Lower lobe of right lung (tissue), 2 donors: ENCODE measurements around the gene SHE. TPM values are rescaled to one million over a fixed set of nuclear protein-coding genes. Genes with fewer than 3 reads are reported as not detected.

ENCODE experiments used
- ATAC-seq, 2 donors: fragments of 200-7000 bp; cut with Tn5 transposase; one replicate each; pipeline ENCODE4 v1.9.1; 2020 to 2022; ENCODE audit warnings: mild to moderate bottlenecking in 2 of 2, moderate library complexity in 2 of 2
- DNase-seq: peaks from one replicate; pipeline ENCODE4 v3.0.0-alpha.2; 2020
- H3K27ac ChIP-seq: fragments of 200-600 bp; one replicate; pipeline ENCODE4 v1.8.0; 2022
- H3K27me3 ChIP-seq: fragments of 200-600 bp; one replicate; pipeline ENCODE4 v1.8.0; 2022; ENCODE audit warnings: low read depth
- H3K36me3 ChIP-seq: fragments of 200-600 bp; one replicate; pipeline ENCODE4 v1.8.0; 2022; ENCODE audit warnings: mild to moderate bottlenecking
- H3K4me1 ChIP-seq: fragments of 200-600 bp; one replicate; pipeline ENCODE4 v1.8.0; 2022
- H3K4me3 ChIP-seq: fragments of 200-600 bp; one replicate; pipeline ENCODE4 v1.8.0; 2022; ENCODE audit warnings: mild to moderate bottlenecking
- H3K9me3 ChIP-seq: fragments of 200-600 bp; one replicate; pipeline ENCODE4 v1.8.0; 2022
- intact Hi-C: fragments of 100-400 bp; cut with DNase I; formaldehyde crosslinking; loops from one replicate; pipeline ENCODE4 v1.11.0; 2022
- total RNA-seq: library from RNA; stranded (reverse); fragmentation: NEBNext Ultra II Directional; extraction: Animal tissue kit (Norgen Biotek cat#: 25700); gene quantifications from one replicate; pipeline ENCODE4 v1.2.1, GENCODE V29; 2021
- TF ChIP-seq, protein P1 (sequence below): fragments of 200-600 bp; IDR thresholded peaks from one replicate; pipeline ENCODE4 v1.8.0; 2022; ENCODE audit warnings: antibody characterized with exemption, mild to moderate bottlenecking
- donor health status: DM: no; HTN: yes; CAD: no; lungs with severe emphysema.

SHE gene
- total RNA-seq, 1 donor from 2014 or later: 40.1 TPM

DNA sequence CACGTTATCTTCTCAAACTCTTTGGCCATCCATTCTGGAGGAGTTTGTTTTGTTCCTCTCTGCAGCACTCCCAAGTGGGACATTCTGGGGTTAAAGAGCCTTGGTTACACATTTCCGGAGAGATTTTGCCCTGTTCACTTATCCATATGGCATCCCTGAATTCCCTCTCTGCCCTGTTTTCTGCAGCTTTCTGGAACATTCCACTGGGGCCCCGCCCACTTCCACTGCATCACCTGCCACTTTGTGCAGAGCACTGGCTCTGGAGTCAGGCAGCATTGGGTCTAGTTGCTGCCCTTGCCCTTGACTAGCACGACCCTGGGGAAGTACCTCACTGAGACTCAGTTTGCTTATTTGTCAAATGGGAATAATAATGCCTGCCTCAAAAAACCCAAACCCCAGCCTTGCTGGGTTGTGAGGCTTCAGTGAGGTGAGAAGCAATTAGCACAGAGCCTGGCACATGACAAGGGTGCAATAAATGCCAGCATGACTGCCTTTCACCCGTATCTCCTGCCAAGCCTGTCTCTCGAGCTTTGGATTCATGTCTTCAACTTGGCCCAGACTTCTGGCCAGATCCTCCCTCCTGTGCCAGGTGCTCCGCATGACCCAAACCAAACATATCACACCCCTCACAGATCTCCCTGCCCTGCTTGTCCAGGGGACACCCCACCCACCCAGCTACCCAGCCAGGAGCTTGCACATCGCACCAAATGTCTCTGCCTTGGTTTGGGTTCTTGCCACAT lies 58.8 kb downstream of the SHE start:
- Histone ChIP-seq H3K4me3 (no peak overlapping the region), H3K27me3 (no peaks in the 10 kb centered on the region), H3K9me3 (no peaks in the 10 kb centered on the region), H3K27ac (peak overlapping the region; percentile 9), H3K4me1 (peaks cover 45% of the 10 kb centered on the region), H3K36me3 (peaks cover 64% of the 10 kb centered on the region)
- intact Hi-C loops: no loop called here
- DNase-seq (no peak), ATAC-seq (no peak)
- TF ChIP-seq, protein P1, sequence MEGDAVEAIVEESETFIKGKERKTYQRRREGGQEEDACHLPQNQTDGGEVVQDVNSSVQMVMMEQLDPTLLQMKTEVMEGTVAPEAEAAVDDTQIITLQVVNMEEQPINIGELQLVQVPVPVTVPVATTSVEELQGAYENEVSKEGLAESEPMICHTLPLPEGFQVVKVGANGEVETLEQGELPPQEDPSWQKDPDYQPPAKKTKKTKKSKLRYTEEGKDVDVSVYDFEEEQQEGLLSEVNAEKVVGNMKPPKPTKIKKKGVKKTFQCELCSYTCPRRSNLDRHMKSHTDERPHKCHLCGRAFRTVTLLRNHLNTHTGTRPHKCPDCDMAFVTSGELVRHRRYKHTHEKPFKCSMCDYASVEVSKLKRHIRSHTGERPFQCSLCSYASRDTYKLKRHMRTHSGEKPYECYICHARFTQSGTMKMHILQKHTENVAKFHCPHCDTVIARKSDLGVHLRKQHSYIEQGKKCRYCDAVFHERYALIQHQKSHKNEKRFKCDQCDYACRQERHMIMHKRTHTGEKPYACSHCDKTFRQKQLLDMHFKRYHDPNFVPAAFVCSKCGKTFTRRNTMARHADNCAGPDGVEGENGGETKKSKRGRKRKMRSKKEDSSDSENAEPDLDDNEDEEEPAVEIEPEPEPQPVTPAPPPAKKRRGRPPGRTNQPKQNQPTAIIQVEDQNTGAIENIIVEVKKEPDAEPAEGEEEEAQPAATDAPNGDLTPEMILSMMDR: no peak

DNA sequence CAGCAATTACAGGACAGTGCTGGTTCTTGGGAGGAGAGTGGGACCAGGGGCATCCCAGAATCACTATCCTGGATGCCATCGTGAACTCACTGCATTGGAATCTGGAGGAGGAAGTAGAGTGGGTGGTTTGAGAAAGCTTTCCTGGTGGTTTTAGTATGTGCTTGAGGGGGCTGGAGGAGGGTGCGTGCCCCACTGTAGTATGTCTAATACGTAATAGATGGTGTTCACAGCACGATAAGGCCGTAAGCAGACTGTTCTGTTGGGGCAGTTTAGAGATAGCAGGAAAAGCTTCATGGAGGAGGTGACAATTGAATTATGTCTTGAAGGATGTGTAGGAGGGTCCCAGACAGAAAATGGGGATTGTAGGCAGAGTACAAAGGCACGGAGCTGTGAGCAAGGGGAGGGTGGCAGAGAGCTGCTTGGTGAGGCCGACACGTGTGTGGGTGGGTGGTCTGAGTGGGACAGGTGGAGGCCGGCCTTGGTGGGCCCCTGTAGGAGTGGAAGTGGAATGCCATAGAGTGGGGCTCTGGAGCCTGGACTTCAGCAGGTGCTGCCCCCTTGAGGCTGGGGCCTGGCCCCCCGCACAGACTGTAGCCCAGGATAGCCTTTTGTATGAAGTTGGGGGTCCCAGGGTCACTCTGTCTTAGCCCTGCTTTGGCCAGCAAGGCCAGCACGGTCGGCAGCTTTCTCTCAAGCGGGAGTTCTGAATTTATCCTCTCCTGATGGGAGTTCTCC lies 60.0 kb downstream of the SHE start:
- Histone ChIP-seq H3K4me3 (no peak overlapping the region), H3K27ac (peak overlapping the region; percentile 48), H3K4me1 (peaks cover 38% of the 10 kb centered on the region), H3K9me3 (no peaks in the 10 kb centered on the region), H3K36me3 (peaks cover 67% of the 10 kb centered on the region), H3K27me3 (no peaks in the 10 kb centered on the region)
- DNase-seq (no peak), ATAC-seq (peak; percentile 56 to 74)
- TF ChIP-seq, protein P1: peak; percentile 36
- intact Hi-C loops: no loop called here

DNA sequence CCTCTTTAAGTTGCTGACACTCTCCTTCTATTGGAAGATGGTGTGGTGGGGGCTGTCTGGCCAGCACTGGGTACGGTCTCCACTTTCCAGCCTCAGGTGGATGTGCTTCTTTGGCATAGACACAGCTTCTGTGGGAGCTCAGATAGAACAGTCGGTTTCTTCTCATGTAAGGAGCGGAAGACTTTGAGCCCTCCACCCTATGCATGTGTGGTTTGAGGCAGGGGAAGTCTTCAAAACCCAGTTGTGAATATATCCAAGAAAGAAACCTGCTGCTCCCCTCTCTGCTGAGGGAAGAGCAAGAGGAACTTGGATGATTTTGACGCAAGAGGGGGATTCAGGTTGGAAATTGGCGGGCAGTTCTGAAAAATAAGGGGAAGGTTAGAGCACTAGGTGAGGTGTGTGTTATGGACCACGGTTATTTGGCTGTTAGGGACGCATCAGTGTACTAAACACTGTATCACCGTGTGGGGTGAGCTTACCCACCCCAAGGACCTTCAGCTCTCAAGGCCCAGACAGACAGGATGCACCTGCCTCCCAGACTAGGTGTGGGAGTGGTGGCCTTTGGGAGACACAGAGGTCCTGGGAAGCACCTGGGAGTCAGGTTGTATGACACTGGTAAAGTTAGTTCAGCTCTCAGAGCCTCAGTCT lies 60.8 kb downstream of the SHE start:
- Histone ChIP-seq H3K9me3 (no peaks in the 10 kb centered on the region), H3K27ac (peak overlapping the region; percentile 48), H3K4me1 (peaks cover 38% of the 10 kb centered on the region), H3K27me3 (no peaks in the 10 kb centered on the region), H3K4me3 (no peak overlapping the region), H3K36me3 (peaks cover 67% of the 10 kb centered on the region)
- no peak for ATAC-seq
- intact Hi-C loops: no loop called here
- TF ChIP-seq, protein P1: no peak
- DNase-seq: no peak

DNA sequence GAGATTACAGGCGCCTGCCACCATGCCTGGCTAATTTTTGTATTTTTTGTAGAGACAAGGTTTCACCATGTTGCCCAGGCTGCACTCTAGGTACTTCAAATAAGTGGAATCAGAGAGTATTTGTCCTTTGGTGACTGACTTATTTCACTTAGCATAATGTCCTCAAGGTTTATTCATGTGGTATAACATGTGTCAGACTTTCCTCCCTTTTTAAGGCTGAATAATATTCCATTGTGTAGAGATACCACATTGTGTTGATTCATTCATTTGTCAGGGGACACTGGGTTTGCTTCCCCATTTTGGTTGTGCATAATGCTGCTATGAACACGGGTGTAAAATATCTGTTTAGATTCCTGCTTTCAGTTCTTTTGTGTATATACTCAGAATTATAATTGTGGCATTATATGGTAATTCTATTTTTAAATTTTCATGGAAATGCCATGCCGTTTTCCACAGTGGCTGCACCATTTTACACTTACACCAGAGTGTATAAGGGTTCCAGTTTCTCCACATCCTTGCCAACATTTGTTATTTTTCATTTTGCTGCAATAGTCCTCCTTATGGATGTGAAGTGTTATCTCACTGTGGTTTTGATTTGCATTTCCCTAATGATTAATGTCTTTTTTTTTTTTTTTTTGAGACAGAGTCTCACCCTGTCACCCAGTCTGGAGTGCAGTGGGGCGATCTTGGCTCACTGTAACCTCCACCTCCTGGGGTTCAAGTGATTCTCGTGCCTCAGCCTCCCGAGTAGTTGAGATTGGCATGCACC lies 62.0 kb downstream of the SHE start:
- TF ChIP-seq, protein P1: no peak
- intact Hi-C loops: no loop called here
- peak overlapping the region; percentile 72 for H3K27ac ChIP-seq

DNA sequence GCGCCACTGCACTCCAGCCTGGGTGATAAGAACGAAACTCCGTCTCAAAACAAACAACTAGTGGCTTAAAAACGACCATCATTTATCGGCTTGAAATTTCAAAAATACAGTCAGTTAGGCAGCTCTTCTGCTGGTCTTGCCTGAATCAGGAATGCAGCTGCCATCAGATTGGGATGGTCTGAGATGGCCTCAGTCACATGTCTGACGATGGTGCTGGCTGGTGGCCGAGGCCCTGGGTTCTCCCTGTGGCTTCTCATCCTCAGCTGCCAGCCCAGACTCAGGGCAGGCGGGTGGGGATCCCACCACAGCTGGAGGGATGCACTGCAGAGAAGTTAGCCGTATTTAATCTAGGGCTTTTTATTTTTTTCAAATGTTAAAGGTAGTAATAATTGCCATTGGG lies 65.8 kb downstream of the SHE start:
- peaks cover 64% of the 10 kb centered on the region for H3K36me3 ChIP-seq
- intact Hi-C loops: no loop called here
- H3K27me3 ChIP-seq: no peaks in the 10 kb centered on the region
- no peaks in the 10 kb centered on the region for H3K9me3 ChIP-seq
- TF ChIP-seq, protein P1: no peak
- DNase-seq: no peak
- no peak overlapping the region for H3K4me3 ChIP-seq
- peaks cover 57% of the 10 kb centered on the region for H3K4me1 ChIP-seq
- ATAC-seq: no peak
- H3K27ac ChIP-seq: no peak overlapping the region

More for the DNA sequence above, 62.0 kb downstream of the SHE start:
- H3K4me1 ChIP-seq: peaks cover 40% of the 10 kb centered on the region
- H3K9me3 ChIP-seq: no peaks in the 10 kb centered on the region
- ATAC-seq (peak in 1 of 2 donors; percentile 25), DNase-seq (no peak)
- peaks cover 72% of the 10 kb centered on the region for H3K36me3 ChIP-seq
- no peak overlapping the region for H3K4me3 ChIP-seq
- no peaks in the 10 kb centered on the region for H3K27me3 ChIP-seq
